Measurements from ENCODE around the gene TPO. TPM values are rescaled to one million over a fixed set of nuclear protein-coding genes. Genes with fewer than 3 reads are reported as not detected.

TPO gene
- total RNA-seq, 4 donors from 2014 or later, result 0.70 to 46.2 (median 6.8) TPM

- TF ChIP-seq POLR2A (IDR thresholded peaks at IDR 0.05) (no peak), CTCF (IDR thresholded peaks at IDR 0.05) (no peak)
- Histone ChIP-seq H3K4me3 (no peak overlapping the region), H3K27ac (no peak overlapping the region), H3K9me3 (peaks cover 0 to 4% (median 0%) of the 10 kb centered on the region in 4 donors), H3K36me3 (no peaks in the 10 kb centered on the region), H3K4me1 (no peaks in the 10 kb centered on the region), H3K27me3 (no peaks in the 10 kb centered on the region)
- DNase-seq, result no peak
Observed at GRCh38 chr2:1521191-1521877, 108.1 kb downstream of the TPO start.

- H3K36me3 ChIP-seq, result no peaks in the 10 kb centered on the region
- no peak overlapping the region for H3K4me3 ChIP-seq
- no peaks in the 10 kb centered on the region for H3K27me3 ChIP-seq
- no peaks in the 10 kb centered on the region for H3K4me1 ChIP-seq
- no peak for DNase-seq
- TF ChIP-seq POLR2A (IDR thresholded peaks at IDR 0.05), result no peak
- TF ChIP-seq CTCF (IDR thresholded peaks at IDR 0.05), result no peak
- H3K9me3 ChIP-seq, result peaks cover 0 to 4% (median 0%) of the 10 kb centered on the region in 4 donors
- H3K27ac ChIP-seq, result no peak overlapping the region
Observed at GRCh38 chr2:1521878-1522830, 108.9 kb downstream of the TPO start.

DNA sequence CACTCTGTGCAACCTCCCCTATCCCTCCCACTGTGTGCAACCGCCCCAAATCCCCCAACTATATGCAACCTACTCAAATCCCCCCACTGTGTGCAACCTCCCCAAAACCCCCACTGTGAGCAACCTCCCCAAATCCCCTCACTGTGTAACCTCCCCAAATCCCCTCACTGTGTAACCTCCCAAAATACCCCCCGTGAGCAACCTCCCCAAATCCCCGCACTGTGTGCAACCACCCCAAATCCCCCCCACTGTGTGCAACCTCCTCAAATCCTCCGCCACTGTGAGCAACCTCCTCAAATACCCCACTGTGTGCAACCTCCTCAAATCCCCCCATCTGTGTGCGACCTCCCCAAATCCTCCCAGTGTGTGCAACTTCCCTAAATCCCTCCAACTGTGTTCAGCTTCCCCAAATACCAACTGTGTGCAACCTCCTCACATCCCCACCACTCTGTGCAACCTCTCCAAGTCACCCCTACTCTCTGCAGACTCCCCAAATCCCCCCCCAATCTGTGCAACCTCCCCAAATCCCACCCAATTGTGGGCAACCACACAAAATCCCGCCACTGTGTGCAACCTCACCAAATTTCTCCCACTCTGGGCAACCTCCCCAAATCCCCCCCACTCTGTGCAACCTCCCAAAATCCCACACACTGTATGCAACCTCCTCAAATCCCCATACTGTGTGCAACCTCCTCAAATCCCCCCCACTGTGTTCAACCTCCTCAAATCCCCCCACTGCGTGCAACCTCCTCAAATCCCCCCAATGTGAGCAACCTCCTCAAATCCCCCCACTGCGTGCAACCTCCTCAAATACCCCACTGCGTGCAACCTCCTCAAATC is 114.1 kb downstream of the TPO start:
- TF ChIP-seq POLR2A (IDR thresholded peaks at IDR 0.05), result no peak
- TF ChIP-seq CTCF (IDR thresholded peaks at IDR 0.05), result no peak

GRCh38 chr2:1528273-1529064 is 115.2 kb downstream of the TPO start:
- Histone ChIP-seq H3K4me3 (no peak overlapping the region), H3K27ac (no peak overlapping the region), H3K27me3 (no peaks in the 10 kb centered on the region), H3K36me3 (no peaks in the 10 kb centered on the region), H3K4me1 (no peaks in the 10 kb centered on the region), H3K9me3 (peaks cover 0 to 4% (median 0%) of the 10 kb centered on the region in 4 donors)
- no peak for DNase-seq
- TF ChIP-seq POLR2A (IDR thresholded peaks at IDR 0.05), result no peak
- no peak for TF ChIP-seq CTCF (IDR thresholded peaks at IDR 0.05)

More for the DNA sequence above, 114.1 kb downstream of the TPO start:
- no peak for DNase-seq
- no peaks in the 10 kb centered on the region for H3K36me3 ChIP-seq
- no peak overlapping the region for H3K27ac ChIP-seq
- H3K27me3 ChIP-seq, result no peaks in the 10 kb centered on the region
- peaks cover 0 to 4% (median 0%) of the 10 kb centered on the region in 4 donors for H3K9me3 ChIP-seq
- no peak overlapping the region for H3K4me3 ChIP-seq
- H3K4me1 ChIP-seq, result no peaks in the 10 kb centered on the region

Measured in Peyer's patch (tissue), 4 donors.